Cardiac fibroblast (primary cell): ENCODE results near the gene PDE4D.
A peak's percentile ranks its signal among the peaks of the same experiment; 100 is the strongest.
"Not testable (repeated sequence)": the region's sequence is repeated elsewhere in the genome, so short reads cannot be mapped to it uniquely, and the experiment has no call there.

Experiments used
- DNase-seq, 2 donors: peaks; one replicate each; pipeline versions ENCODE4 v3.0.0 to v3.0.0-alpha.2; 2010; ENCODE audit warnings: low read depth in 2 of 2
- H3K4me3 ChIP-seq, 2 donors: replicated peaks in 1 of 2; 1 replicate in 1 of 2; 2 replicates in 1 of 2; pipeline ENCODE4 v1.5.1; 2011; ENCODE audit warnings: low read depth in 2 of 2, low read length in 2 of 2, mild to moderate bottlenecking in 2 of 2, moderate library complexity in 1 of 2
- TF ChIP-seq, protein P1 (sequence below): IDR thresholded peaks from one replicate; pipeline ENCODE4 v1.5.1; 2011; ENCODE audit warnings: low read depth, mild to moderate bottlenecking, low read length, inconsistent platforms

PDE4D gene

DNA sequence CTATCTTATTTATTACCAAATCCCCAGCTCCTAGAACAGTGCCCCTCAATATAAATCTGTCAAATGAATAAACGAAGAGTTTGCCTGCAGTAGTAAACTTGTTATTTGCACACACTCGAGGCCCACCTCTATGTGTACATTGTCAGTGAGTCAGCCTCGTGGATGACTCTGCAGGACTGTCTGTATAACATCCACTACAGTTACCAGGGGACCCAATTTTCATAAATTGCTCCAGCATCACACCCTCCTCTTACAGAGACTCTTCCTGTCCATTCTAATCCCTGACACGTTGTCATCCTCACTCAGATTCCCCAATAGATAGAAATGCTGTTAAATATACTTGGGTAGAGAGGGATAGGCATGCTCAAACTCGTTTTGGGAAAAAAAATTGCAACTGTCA is 832.1 kb downstream of the PDE4D start:
- H3K4me3 ChIP-seq: no peak overlapping the region
- TF ChIP-seq, protein P1, sequence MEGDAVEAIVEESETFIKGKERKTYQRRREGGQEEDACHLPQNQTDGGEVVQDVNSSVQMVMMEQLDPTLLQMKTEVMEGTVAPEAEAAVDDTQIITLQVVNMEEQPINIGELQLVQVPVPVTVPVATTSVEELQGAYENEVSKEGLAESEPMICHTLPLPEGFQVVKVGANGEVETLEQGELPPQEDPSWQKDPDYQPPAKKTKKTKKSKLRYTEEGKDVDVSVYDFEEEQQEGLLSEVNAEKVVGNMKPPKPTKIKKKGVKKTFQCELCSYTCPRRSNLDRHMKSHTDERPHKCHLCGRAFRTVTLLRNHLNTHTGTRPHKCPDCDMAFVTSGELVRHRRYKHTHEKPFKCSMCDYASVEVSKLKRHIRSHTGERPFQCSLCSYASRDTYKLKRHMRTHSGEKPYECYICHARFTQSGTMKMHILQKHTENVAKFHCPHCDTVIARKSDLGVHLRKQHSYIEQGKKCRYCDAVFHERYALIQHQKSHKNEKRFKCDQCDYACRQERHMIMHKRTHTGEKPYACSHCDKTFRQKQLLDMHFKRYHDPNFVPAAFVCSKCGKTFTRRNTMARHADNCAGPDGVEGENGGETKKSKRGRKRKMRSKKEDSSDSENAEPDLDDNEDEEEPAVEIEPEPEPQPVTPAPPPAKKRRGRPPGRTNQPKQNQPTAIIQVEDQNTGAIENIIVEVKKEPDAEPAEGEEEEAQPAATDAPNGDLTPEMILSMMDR: no peak
- DNase-seq: peak in 1 of 2 donors; percentile 40

DNA sequence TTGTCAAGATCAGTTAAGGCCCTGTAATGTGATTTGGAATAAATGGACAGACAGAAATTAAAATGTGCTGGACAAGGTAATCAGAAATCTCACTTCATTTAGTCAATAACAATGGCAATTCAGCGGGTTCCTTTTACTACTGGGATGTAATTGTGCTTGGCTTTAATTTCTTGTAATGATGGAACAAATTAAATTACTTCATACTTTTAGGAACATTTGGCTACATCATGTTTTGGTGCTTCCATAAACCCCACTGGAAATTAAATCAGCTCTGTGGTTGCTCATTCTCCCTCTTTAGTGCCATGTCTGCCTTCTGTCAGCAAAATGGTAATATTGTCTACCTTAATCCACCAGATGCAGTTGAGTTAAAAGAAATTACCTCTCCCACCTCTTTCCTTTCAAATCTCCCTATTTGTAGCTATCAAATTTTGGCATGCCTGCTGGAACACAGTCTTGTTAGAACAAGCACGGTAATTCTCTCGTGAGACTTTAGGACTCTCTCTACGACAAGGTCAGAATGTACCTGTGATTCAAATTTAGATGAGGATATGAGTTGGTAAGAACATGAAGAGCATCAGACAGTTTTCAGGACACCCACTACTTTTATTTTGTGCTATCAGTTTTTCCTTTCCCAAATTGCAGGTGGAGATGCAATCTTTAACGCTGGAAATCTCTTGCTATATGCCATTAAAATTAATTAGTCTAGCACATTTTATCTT is 834.4 kb downstream of the PDE4D start:
- TF ChIP-seq, protein P1: no peak
- DNase-seq: no peak

DNA sequence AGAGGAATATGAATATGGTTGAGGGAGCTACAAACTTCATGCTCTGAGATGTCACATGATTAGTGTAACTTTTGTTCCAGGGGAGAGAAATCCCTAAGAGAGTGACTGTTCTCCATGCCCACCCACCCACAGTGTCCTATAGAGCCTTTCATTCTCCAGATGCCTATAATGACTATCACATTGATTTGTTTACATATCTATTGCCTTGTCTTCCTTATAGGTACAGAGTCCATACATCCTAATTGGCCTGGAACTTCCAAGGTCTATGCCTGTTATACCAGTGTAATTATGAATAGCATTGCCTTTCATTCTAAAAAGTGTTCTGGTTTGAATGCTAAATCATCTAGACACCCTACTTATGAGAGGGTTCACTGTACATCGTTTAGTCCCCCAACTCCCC is 835.3 kb downstream of the PDE4D start:
- DNase-seq: no peak
- H3K4me3 ChIP-seq: no peak overlapping the region
- TF ChIP-seq, protein P1: no peak

More for the DNA sequence above, 834.4 kb downstream of the PDE4D start:
- no peak overlapping the region for H3K4me3 ChIP-seq

DNA sequence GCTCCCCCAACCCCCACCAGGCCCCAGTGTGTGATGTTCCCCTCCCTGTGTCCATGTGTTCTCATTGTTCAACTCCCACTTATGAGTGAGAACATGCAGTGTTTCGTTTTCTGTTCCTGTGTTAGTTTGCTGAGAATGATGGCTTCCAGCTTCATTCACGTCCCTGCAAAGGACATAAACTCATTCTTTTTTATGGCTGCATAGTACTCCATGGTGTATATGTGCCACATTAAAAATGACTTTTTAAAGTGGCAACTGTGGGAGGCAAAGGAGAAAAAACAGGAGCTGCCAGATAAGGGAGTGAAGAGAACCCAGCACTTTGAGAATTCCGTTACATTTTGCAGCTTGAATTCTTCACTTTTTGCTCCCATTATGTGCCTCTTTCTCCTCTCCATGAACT is 836.9 kb downstream of the PDE4D start:
- DNase-seq, H3K4me3 ChIP-seq: not testable (repeated sequence)

DNA sequence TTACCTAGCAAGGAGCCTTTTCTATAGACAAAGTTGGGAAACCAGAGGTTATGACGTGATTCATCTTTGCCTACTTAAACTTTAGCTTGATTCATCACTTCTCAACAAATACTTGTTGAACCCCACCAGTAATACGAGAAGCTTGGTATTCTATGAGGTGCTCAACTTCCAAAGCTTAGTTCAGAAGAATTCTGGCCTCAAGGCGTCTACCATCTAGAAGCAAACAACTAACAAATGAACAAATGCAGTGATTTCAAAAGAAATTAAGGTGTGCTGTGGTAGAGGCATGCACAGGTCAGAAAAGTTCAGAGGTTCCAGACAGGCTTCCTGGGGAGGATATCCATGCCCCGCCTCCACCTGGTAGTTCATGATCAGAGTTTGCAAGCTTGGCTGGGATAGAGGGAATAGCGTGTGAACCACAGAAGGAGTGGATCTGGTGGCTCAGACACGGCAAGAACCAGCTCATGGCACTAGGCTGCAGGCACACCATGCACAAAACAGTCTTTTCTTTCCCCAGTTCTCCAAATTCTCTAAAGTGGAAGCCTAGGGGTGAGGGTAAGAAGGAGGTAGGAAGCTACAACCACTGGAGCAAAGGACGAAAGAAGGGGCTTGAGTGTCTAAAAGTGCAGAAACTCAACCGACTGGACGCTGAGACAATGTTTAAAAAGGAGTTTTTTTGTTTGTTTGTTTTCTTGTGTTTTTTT is 837.6 kb downstream of the PDE4D start:
- TF ChIP-seq, protein P1: no peak
- DNase-seq: no peak
- no peak overlapping the region for H3K4me3 ChIP-seq

DNA sequence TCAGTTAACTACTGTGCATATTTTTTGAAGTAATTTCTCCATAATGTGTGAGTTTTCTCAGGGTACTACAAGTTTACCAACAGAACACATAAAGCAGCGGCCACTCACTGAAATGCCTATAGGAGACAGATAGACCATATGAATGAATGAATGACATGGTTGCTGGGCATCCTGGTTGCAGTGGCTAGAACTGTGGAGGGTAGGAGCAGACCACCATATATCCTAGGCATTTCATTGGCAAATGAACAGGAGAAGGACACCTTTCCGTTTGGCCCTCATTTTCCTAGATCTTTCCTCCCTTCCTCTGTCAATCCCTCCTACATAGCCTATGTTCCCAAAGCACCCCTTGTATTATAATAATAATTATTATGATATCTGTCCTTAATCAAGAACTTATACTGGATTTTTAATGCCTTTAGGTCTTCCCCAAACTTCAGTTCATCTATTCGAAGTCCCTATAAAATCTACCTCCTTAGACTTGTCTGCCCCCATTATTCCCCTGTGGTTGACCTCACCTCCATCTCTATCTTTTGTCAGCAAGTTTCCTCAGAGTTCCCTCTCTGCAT is 838.5 kb downstream of the PDE4D start:
- DNase-seq: no peak
- TF ChIP-seq, protein P1: no peak
- no peak overlapping the region for H3K4me3 ChIP-seq

DNA sequence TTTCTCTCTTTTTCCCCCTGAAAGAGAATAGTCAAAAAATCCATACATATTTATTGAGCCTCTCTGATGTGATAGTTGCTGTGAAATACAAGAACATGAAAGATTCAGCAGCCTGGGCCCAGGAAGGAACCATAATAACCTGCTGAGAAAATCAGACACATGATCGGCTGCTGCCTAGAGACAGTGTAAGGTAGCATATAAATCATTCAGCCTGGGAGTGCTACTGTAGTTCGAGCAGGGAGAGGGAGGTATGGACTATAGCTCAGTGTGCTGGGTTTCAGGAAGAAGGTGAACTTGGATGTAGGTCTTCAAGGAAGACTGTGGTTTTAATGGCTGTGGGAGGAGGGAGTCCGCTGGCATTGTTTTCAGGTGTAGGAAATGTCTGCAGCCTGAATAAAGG is 841.6 kb downstream of the PDE4D start:
- DNase-seq: no peak
- TF ChIP-seq, protein P1: no peak
- H3K4me3 ChIP-seq: no peak overlapping the region
